Measurements from ENCODE around the gene DENND11. TPM values are rescaled to one million over a fixed set of nuclear protein-coding genes. Genes with fewer than 3 reads are reported as not detected.

Gene DENND11
- polyA plus RNA-seq, 1 experiment: 4.9 TPM

Small RNA genes within 50 kb of the gene (small RNA-seq; reads per million reads assigned to genes)
- gene RNU1-82P (ENCODE audit: insufficient read length, low read depth): not detected

Other genes starting within 250 kb of the DENND11 start
- 39.0 and 42.5 TPM in 2 replicates for gene AGK, start 150.8 kb downstream of the DENND11 start, polyA plus RNA-seq (2011; rRNA removed)
- not detected in 2 replicates for gene WEE2, start 6.2 kb upstream of the DENND11 start, polyA plus RNA-seq (2011; rRNA removed)
- gene SSBP1, start 36.2 kb upstream of the DENND11 start, polyA plus RNA-seq (2011; rRNA removed): 152 and 212 TPM in 2 replicates
- gene TAS2R3, start 61.9 kb upstream of the DENND11 start, polyA plus RNA-seq (2011; rRNA removed): 0.19 and 0.21 TPM in 2 replicates
- gene TAS2R4, start 74.5 kb upstream of the DENND11 start, polyA plus RNA-seq (2011; rRNA removed): 0.26 and 0.36 TPM in 2 replicates
- 0.38 and 0.81 TPM in 2 replicates for gene TAS2R5, start 88.1 kb upstream of the DENND11 start, polyA plus RNA-seq (2011; rRNA removed)
- gene PRSS37, start 139.3 kb upstream of the DENND11 start, polyA plus RNA-seq (2011; rRNA removed): not detected in 2 replicates
- not detected in 2 replicates for gene OR9A4, start 214.2 kb upstream of the DENND11 start, polyA plus RNA-seq (2011; rRNA removed)
- not detected in 2 replicates for gene CLEC5A, start 244.8 kb upstream of the DENND11 start, polyA plus RNA-seq (2011; rRNA removed)

Measured in AG04450 (cell line).